GM23248 (cell line): ENCODE measurements around the gene STS.

ENCODE experiments used
- EZH2 ChIP-seq: fragments of 200-600 bp; sonication (generic); IDR thresholded peaks from 2 replicates; pipeline ENCODE4 v1.6.1; 2018; ENCODE audit warnings: antibody characterized with exemption, mild to moderate bottlenecking; ENCODE audit not compliant: insufficient read depth, poor library complexity, severe bottlenecking
- EZH2phosphoT487 ChIP-seq: fragments of 200-600 bp; sonication (generic); IDR thresholded peaks from 2 replicates; pipeline ENCODE4 v1.6.1; 2018; ENCODE audit warnings: antibody characterized with exemption, moderate library complexity, mild to moderate bottlenecking, low read depth; ENCODE audit not compliant: insufficient read depth

DNA sequence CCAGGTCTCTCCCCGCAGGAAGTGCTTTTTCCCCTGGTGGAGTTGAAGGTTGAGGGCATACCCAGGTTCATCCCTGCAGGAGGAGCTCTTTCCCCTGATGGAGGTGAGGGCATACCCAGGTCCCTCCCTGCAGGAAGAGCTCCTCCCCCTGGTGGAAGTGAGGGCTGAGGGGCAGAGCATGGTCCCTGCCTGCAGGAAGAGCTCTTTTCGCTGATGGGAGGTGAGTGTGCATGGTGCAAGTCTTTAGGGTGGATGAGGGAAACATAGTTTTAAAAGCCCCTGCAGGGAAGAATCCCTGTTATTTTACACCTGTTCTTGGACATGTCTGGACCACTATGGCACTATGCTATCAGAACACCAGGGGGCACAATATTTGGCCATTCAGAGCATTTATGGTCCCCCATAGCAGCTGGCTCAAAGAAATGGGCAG is 44.2 kb downstream of the STS start:
- no peak for TF ChIP-seq EZH2
- TF ChIP-seq EZH2phosphoT487 = no peak
